ENCODE results near the gene APOL1. TPM values are rescaled to one million over a fixed set of nuclear protein-coding genes. Genes with fewer than 3 reads are reported as not detected.

Gene APOL1
- polyA plus RNA-seq, 2 of the 4 experiments (the other 2 are of a cell fraction) = 2.0 to 6.5 TPM

DNA sequence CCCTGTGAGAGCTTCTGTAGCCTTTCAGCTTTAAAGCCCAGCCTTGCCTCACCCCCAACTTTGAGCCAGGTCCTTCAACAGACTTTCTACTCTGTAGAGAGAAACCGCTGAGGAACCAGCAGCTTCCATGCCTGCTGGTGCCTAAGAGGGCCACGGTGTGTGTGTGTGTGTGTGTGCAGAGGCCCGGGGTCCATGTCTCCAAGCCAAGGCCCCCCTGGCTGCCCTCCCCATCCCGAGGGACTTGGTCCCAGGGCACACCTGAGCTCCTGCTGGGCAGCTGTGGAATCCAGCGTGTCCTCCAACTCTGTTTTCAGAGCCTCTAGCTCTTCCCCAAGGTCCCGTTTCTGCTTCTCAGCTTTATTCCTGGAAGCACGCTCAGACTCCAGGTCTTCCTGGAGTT, 42.3 kb downstream of the APOL1 start:
- 95% methylated on average over 4 of the region's 7 CpGs for WGBS (ENCODE audit: missing lambda C conversion rate)
- Histone ChIP-seq H3K27ac (no peak overlapping the region), H3K4me3 (no peak overlapping the region), H3K4me2 (no peak overlapping the region), H3K9me3 (no peaks in the 10 kb centered on the region), H3K4me1 (no peaks in the 10 kb centered on the region)
- TF ChIP-seq POLR2AphosphoS2 (conservative IDR thresholded peaks at IDR 0.05; ENCODE audit: low read length) = no peak
- no peak for TF ChIP-seq HDAC2 (IDR thresholded peaks at IDR 0.05)
- no peak for TF ChIP-seq HOXB5 (CRISPR knock-in tag; IDR thresholded peaks at IDR 0.05)
- TF ChIP-seq MAFK (IDR thresholded peaks at IDR 0.05; ENCODE audit: partially characterized antibody) = no peak
- TF ChIP-seq MAZ (IDR thresholded peaks at IDR 0.05; ENCODE audit: borderline replicate concordance, low read depth, low read length) = no peak
- TF ChIP-seq ZSCAN20 (CRISPR knock-in tag; IDR thresholded peaks at IDR 0.05) = no peak
- no peak for TF ChIP-seq ATOH8 (CRISPR knock-in tag; IDR thresholded peaks at IDR 0.05; ENCODE audit: low read depth)
- no peak for TF ChIP-seq ZFP36 (IDR thresholded peaks at IDR 0.05; ENCODE audit: borderline replicate concordance, partially characterized antibody)
- no peak for TF ChIP-seq ZNF302 (CRISPR knock-in tag; IDR thresholded peaks at IDR 0.05)
- no peak for TF ChIP-seq FOXS1 (CRISPR knock-in tag; IDR thresholded peaks at IDR 0.05)
- TF ChIP-seq CHD2 (IDR thresholded peaks at IDR 0.05; ENCODE audit: low read length, partially characterized antibody) = no peak
- no peak for TF ChIP-seq ESRRA (IDR thresholded peaks at IDR 0.05; ENCODE audit: borderline replicate concordance, low read length)
- no peak for TF ChIP-seq POLR2A (IDR thresholded peaks at IDR 0.05; ENCODE audit: low read length)
- no peak for TF ChIP-seq MYC (IDR thresholded peaks at IDR 0.05; ENCODE audit: borderline replicate concordance, low read length)
- TF ChIP-seq EHF (CRISPR knock-in tag; IDR thresholded peaks at IDR 0.05) = no peak
- ATAC-seq (no peak), FAIRE-seq (no peak), DNase-seq (ENCODE audit: low read depth in 1 of 2, low spot score in 1 of 2) (no peak)
- CTCF ChIA-PET = interaction anchor here (3.8 to 8.7 kb wide), 2 partner anchors 8 to 174 kb away, joined by 14 to 86 read pairs; no protein-coding TSS in a partner anchor
- POLR2A ChIA-PET = no interaction called here

- no peak for TF ChIP-seq RARB (CRISPR knock-in tag; IDR thresholded peaks at IDR 0.05)
- Histone ChIP-seq H3K4me1 (peaks cover 3% of the 10 kb centered on the region; the same call in 2 of the 3 replicates), H3K9me3 (no peaks in the 10 kb centered on the region), H3K27ac (no peak overlapping the region), H3K4me3 (no peak overlapping the region), H3K4me2 (no peak overlapping the region)
- ChIA-PET POLR2A (interaction anchor here (0.6 kb wide), 2 partner anchors 15 to 102 kb away, joined by 5 read pairs; no protein-coding TSS in a partner anchor), CTCF (interaction anchor here (0.7 to 8.7 kb wide), 4 partner anchors 10 to 185 kb away, joined by 3 to 86 read pairs (median 4); partner anchors contain the start of gene TXN2)
- ATAC-seq (no peak), DNase-seq (ENCODE audit: low read depth in 1 of 2, low spot score in 1 of 2) (no peak), FAIRE-seq (no peak)
- WGBS (ENCODE audit: missing lambda C conversion rate) = 94% methylated on average over 15 of the region's 15 CpGs
Measured at GRCh38 chr22:36296690-36297089, 43.8 kb downstream of the APOL1 start.

DNA sequence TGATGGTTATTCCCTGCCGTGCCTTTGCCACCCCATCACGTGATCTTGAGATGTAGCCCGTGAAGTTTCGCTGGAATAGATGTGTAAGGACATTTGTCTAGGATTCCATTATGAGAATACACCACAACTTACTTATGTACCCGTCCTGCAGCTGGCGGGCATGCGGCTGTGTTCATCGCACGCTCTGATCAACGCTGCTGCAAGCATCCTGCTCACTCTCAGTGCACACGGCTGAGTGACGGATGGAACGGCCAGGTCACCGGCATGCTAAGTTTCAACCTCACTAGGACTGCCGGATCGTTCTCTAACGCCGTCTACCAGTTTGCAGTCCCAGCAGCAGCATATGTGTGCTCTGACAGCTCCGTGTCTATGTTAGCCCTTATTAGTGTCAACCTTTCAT, 44.6 kb downstream of the APOL1 start:
- Histone ChIP-seq H3K27ac (no peak overlapping the region), H3K4me1 (peaks cover 12% of the 10 kb centered on the region; the same call in 2 of the 3 replicates), H3K4me2 (no peak overlapping the region), H3K4me3 (no peak overlapping the region), H3K9me3 (no peaks in the 10 kb centered on the region)
- WGBS (ENCODE audit: missing lambda C conversion rate) = 91% methylated on average over 19 of the region's 19 CpGs
- ATAC-seq (no peak), DNase-seq (ENCODE audit: low read depth in 1 of 2, low spot score in 1 of 2) (no peak), FAIRE-seq (no peak)
- ChIA-PET POLR2A (no interaction called here), CTCF (interaction anchor here (1.0 to 8.7 kb wide), 2 partner anchors 10 to 184 kb away, joined by 3 to 86 read pairs; partner anchors contain the start of gene TXN2)
- TF ChIP-seq SMC3 (IDR thresholded peaks at IDR 0.05) = no peak

DNA sequence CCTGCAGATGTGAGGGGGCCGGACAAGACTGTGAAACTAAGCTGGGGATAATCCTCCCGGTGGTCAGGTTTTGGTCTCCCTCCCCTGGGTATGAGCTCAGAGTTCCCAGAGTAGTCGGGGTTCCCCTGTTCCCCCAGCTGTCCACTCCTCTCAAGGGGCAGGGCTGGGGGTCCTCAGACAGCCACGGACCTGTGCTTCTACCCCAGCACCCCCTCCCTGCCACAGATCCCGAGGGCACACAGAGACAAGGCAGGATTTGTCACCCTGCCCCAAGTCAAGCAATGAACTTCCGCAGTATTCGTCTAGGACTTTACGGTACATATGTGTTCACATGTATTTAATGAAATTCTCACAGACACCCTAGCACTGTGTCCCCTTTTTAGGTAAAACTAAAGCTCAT, 45.2 kb downstream of the APOL1 start:
- no peak for ATAC-seq
- DNase-seq (ENCODE audit: low read depth in 1 of 2, low spot score in 1 of 2) = no peak

More for the DNA sequence above, 45.2 kb downstream of the APOL1 start:
- no peak overlapping the region for H3K27ac ChIP-seq
- peaks cover 16% of the 10 kb centered on the region; the same call in 2 of the 3 replicates for H3K4me1 ChIP-seq
- no peak overlapping the region for H3K4me3 ChIP-seq
- ChIA-PET POLR2A (no interaction called here), CTCF (interaction anchor here (0.6 to 8.7 kb wide), 6 partner anchors 9 to 935 kb away, joined by 4 to 113 read pairs (median 30); no protein-coding TSS in a partner anchor)
- 88% methylated on average over 8 of the region's 8 CpGs for WGBS (ENCODE audit: missing lambda C conversion rate)
- no peak for FAIRE-seq
- no peaks in the 10 kb centered on the region for H3K9me3 ChIP-seq
- TF ChIP-seq, protein P1, sequence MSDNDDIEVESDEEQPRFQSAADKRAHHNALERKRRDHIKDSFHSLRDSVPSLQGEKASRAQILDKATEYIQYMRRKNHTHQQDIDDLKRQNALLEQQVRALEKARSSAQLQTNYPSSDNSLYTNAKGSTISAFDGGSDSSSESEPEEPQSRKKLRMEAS (IDR thresholded peaks at IDR 0.05) = no peak
- TF ChIP-seq PBX3 (IDR thresholded peaks at IDR 0.05) (no peak), USF2 (IDR thresholded peaks at IDR 0.05) (no peak), ZFP36 (IDR thresholded peaks at IDR 0.05; ENCODE audit: borderline replicate concordance, partially characterized antibody) (no peak), NFE2L2 (conservative IDR thresholded peaks at IDR 0.05; ENCODE audit: low read length) (no peak)
- H3K4me2 ChIP-seq = no peak overlapping the region
